Activated gamma-delta T cell treated with Interleukin-2 at 50 U/mL for 16 hours (primary cell): Measurements from ENCODE around the gene ATXN1L.
"Not testable (repeated sequence)": the region's sequence is repeated elsewhere in the genome, so short reads cannot be mapped to it uniquely, and the experiment has no call there.

ENCODE experiments used
- DNase-seq: peaks from one replicate; pipeline ENCODE4 v3.0.0-alpha.2; 2020

The ATXN1L gene

DNA sequence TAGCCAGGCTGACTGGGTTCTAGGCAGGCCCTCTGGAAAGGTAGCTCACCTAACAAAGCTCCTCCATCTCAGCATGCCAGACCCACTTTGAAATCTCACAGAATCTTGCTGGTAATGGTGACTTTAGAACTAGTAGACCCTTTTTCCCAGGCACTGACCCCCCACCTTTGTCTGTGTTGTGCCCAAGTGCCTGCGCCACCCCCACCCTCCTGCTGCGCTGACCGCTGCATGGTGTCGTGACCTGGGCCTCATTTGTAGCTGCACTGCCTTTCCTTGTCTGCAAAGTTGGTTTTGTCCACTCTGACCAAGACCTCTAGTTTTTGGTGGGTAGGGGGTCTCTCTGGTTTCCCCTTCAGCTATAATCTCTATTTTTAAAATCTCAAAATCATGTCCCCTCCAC is 6.8 kb downstream of the ATXN1L start:
- DNase-seq = no peak

DNA sequence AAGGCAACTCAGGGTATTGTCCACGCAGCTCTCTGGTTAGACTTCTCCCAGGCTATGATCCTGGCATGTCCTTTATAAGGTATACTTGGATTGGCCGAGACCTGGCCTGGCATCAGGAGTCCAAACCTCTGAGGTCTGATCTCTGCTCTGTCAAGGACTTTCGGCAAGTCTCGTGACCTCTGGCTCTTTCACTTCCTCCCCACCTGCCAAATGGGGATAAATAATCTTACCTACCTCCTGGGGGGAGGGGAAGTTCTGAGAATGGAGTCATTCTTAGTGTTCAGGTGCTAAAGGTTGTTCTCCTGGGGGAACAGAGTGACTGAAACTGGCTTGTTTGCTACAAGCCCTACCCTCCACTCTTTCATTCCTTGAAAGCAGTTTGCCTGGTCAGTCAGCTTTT is 7.6 kb downstream of the ATXN1L start:
- DNase-seq = no peak

DNA sequence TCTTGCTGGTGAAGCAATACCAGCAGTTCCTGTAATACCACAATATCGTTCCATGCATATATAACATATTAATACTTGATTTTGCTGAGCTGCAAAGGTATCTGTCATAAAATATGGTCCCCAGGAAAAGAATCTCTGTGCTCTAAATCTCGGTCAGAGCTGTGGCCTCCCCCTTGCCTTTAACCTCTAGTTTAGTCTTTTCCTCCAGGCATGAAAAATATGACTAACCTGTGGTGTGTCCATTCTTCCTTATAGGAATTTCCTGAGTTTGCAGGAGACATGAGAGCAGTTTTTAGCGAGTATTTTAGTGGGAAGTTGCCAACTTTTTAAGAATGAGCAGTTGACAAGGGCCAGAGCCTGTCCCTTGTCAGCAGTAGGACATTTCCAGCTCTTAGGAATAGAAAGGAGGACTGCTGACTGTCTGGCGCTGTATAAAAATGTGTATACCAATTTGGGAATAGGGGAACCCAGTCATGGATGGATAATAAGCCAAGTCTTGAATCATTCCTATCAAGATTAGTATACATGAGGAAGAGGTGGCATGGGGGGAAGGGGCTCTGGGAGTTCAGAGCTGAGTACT is 8.7 kb downstream of the ATXN1L start:
- DNase-seq = no peak

DNA sequence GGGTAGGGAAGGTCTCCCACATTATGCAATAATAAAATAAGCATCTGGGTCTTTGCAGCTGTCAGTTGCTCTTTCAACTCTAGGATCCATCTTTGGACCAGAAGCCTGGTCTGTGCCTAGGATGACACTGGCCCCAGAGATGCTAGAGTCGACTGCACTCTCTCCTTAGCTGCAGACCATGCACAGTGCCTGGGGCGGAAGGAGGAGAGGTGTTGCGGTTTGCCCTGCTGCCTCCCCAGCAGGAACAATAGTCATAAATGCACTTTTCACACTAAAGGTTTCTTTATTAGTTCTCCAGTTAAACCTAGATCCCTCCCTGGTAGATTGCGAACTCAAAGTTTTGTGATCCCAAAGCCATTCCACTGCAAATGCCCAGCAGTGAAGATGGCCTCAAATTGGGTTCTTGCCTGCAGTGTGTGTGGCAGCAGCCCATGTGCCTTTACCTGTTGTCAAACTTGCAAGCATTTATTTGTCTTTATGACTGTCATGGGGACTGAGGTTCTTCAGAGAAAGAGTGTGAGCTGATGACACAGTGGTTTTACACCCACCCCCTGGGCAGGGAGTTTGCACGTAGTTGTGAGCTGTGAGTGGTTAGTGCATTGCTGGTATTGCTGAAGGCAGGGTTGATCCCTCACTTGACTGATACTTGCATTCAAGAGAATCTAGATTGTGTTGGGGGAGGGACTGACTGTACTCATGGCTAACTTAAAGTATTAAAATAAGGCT is 10.3 kb downstream of the ATXN1L start:
- DNase-seq = no peak

DNA sequence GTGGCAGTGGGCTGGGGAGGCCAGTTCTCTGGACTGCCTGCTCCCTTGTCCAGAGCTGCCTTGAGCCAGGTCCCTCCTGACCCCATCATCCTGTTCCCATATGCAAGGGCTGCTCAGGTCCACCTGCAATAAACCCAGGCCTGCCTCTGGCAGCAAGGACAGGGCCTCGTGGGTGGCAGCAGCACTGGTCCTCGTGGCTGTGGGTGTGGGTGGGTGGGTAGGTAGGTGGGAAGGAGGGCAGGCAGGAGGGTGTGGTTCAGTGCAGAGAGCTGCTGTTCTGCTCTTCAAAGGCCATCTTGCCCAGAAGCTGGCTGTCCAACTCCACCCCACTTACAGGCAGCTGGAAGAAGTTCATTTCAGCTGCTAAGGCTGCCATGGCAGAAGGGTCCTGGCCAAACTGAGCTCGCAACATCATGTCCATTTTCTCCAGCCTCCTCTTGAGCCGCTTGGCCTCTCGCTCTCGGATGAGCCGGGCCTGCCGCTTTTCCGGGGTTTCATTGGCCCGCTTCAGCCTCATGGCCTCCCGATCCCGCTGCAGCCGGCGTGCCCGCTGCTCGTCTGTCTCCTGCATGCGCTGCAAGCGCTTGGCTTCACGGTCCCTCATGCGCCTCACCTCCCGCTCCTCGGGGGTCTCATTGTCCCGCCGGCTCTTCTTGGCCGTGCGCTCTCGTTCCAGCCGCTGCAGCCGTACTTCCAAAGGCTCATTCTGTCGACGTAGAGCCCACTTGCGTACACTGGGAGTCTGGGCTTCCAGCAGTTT is 14.2 kb downstream of the ATXN1L start:
- DNase-seq = no peak

DNA sequence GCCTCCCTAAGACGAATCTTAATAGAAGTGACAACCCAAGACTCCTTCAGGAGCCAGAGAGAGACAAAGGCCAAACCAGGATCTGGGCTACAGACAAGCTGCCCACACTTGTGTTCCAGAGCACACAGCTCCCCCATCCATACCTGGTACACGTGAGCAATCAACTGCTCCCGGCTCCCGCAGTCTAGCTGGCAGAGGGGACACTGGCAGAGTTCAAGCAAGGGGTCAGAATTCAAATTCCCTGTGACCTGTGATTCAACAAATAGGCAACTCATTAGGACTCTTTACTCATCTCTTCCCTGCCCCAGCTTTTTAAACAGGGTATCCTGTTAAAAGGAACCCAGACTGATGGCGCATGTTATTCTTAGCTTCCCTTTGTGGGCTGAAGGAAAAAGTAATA is 18.2 kb downstream of the ATXN1L start:
- DNase-seq = no peak

DNA sequence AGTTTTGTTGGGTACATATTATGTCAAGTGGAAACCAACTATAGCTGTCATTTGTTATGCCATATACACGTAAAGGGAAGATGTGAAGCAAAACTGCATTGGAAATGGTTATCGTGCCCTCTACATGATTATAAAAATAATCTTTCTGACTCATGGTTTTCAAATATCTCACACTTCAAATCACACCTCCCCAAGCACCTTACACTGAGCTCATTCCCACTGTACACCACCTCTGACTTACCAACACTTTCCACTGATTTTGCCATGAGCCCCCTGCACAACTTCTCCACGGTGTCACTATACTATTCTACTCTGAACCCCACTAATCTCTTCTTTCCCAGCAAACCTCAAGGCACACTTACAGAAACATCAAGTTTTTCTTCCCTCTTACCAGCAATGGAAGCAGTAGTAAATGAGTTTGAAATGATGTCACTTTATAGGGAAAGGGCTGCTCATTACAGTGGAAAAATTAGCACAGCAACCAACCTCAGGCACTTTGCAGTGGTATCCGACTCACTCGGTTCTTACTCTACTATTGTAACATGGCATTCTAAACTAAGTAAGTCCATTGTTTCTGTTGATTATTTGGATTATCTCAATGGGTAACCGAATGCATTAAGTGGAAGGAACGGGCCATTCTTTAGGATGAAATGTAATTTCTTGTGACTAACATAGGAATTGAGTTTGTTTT is 19.5 kb downstream of the ATXN1L start:
- no peak for DNase-seq

DNA sequence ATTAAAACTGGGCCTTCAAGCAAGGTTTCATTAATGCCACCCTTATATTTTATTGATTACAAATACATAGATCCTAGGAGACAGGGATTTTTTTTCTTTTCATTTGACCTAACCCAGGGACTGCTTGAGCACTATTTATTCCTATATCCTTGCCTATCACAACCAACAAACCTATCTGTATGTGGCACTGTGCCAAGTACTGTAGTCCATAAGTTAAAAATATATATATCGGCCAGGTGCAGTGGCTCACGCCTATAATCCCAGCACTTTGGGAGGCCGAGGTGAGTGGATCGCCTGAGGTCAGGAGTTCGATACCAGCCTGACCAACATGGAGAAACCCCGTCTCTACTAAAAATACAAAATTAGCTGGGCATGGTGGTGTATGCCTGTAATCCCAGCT is 21.4 kb downstream of the ATXN1L start:
- DNase-seq = not testable (repeated sequence)

DNA sequence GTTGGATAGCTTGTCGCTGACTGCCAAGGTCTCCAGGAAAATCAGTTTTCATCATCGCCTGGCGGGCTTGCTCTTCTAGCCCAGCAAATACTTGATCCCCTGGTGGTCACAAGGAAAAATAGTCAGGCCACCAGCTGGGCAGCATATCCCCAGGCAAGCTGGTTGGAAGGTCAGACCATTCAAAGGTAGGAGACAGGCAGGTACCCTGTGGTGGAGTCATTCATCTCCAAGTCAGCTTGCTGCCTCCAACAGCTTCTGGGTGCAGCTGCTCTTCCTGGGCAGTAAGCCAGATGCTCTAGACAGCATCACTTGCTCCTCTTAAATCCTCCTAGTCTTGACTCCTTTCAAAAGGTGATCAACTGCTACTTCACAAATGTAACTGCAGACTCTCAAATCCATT is 22.2 kb downstream of the ATXN1L start:
- DNase-seq = no peak

DNA sequence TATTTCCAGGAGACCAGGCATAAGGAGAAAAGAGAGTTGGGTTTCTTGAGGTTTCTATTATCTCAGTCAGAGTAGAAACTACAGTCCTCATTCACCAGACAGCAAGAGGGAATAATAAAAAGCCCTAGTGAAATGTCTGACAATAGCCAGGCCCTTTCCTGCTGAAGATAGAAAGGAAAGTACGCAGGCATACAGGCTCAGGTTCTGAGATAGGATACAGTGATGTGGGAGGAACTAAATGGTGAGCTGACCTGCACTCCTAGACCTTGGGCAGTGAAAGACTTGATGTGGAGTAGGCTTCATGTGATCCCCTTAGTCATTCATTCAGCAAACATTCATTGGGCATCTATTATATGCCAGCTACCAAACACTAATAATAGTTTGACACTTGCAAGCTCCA is 23.3 kb downstream of the ATXN1L start:
- DNase-seq = no peak

DNA sequence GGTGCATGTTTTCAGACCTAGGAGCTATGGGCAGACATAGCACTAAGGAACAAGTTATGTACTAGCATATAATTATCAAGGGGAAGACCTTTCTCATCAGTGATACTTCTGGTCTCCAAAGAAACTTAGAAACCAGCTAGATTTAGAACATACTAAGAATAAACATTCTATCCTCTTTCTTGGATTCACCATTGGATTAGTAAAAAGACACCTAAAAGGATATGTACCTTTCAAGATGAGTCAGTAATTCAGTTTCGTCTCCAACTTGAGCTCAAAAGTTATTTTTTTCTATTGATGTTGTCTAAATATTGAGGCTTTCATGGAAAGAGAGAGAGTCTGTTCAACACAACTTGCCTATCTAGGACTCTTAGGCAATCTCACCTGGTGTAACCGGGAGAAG is 25.0 kb downstream of the ATXN1L start:
- DNase-seq = no peak

DNA sequence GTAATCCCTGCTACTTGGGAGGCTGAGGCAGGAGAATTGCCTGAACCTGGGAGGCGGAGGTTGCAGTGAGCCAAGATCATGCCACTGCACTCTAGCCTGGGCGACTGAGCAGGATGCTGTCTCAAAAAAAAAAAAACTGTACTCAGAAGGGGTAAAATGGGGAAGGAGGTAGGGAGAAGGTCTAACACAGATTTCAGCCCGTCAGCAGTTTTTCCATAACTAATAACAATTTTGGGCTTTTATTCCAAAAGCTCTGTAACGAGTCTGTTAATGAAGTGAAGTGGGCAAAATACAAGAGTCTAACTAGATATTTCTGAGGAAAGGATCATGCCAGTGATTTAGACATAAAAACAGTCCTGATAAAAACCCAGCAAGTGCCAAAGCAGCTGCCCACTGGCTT is 27.4 kb downstream of the ATXN1L start:
- no peak for DNase-seq

DNA sequence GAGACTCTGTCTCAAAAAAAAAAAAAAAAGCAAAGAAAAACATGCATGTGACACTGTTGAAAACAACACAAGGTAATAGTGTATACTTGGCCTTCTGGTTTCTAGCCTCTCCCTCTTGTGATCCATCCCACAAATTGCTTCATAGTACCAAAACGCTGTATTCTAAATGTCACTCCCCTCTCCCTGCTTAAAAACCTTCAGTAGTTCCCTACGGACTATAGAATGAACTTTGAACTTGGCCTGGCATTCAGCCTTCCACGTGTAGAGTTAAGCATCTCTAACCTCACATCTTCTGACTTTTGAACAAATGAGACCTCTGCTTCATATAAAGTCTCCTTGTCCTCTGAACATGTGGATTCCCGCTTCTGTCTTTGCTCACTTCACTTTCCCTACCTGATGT is 33.1 kb downstream of the ATXN1L start:
- no peak for DNase-seq

DNA sequence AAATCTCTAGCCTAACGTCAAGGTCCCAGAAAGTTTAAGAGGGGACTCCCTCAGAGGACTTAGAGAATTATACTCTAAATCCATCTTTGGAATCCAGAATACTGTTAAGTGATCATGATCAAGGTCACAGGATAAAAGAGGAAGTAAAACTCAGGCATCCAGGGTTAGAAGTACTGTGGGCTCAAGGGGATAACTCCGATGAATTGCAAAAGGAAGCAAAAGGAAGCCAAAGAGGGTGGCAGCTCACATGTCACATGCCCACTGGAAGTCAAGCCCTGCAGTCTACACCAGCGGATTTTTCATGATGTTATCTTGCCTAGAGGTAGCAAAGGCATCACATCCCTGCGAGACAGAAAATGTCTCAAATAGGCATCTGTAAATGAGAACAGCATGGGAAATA is 34.4 kb downstream of the ATXN1L start:
- no peak for DNase-seq

DNA sequence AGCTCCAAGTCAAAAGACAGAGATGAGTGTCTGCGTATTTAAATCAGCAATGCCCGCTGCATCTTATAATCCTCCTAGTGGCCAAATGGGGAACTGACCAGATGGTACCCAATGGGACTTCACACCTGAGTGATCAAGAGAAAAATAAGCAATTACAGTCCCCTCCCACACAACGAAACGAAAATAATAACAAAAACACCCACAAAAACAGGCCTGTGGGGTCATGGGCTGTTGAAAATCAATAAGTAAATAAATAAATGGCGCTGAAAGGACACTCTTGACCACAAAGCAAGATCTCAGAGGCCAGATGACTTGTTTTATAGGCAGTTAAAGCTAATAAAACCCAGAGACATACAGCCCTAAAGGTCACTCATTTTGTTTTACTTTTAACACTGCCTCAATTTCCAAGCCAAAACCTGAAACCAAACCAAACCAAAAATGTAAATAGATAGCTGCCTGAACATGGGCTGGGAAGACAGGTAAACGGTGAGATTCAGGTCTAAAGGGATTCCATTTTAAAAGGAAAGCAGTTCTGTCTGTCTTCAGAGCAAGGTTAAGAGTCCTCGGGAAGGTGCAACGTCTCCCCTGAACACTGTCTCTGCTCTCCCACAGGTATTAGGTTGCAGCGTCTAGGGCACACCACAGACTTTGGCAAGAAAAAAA is 36.9 kb downstream of the ATXN1L start:
- peak; percentile 80 for DNase-seq

DNA sequence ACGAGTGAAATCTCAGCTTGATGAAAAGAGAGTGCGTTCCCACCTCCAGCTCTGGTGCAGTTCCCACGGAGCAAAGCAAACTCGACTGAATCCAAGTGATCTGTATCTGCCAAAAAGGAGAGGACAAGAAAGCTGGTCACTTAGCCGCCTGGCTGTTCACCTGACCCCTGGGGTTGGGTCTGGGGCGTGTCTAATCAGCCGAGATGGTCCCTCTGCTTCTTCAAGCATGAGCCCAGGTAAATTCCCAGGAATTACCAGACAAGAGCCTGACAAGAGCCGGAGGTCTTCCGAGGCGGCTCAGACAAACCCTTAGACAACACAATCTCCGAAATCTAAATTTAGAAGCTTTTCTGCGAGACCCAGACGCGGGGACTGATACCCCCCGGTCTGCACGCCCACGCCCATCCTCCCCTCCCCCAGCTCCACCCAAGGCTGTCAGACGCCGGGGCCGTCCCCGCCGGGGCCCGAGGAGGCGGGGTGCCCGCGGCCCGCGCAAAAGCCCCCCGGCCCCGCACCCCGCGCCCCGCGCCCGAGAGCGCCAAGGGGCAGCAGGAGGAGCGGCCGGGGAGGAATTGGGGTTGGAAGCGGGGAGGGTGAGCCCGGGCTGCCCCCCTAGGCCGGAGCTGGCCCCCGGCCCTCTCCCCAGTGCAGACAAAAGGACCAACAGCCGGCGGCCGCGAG is 37.5 kb downstream of the ATXN1L start:
- DNase-seq = peak; percentile 42

DNA sequence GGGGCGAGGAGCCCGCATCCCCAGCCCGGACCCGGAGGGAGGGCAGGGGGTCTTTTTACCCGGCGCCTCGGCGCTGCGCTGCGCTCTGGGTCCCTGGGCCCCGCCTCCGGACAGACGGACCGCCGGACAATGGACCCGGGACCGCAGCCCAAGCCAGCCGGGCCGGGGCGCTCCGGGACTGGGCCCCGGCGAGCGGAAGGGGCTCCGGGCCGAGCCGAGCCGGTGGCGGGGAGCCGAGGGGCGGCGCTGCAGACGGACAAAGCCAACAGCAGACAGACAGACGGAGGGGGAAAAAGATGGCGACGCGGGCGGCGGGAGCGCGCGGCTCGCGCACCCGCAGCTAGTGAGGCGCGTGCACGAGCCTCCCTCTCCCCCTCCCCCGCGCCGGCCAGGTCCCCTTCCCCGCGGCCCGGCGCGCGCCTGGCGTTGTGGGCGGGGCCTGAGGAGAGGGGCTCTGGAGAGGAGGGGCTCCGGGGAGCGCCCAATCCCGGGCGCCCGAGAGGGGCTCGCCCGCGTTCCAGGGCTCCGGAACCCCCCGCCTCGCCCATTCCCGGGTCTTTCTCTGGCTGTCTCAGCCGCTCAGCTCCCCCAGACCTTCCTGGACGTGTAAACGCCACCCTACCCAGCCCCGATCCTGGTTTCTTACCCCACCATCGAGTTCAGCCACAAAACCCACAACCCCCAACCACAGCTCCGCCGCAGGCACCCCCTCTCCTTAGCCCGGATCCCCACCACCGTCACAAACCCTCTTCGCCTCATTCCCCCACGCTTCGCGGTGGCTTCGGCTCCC is 38.3 kb downstream of the ATXN1L start, which contains the start of gene ZNF821:
TSS of gene ZNF821 (minus strand) at position 334 of the 790 bp plus-strand sequence. CDS start 4,236 bp downstream, outside the sequence.
- peak; percentile 67 for DNase-seq

DNA sequence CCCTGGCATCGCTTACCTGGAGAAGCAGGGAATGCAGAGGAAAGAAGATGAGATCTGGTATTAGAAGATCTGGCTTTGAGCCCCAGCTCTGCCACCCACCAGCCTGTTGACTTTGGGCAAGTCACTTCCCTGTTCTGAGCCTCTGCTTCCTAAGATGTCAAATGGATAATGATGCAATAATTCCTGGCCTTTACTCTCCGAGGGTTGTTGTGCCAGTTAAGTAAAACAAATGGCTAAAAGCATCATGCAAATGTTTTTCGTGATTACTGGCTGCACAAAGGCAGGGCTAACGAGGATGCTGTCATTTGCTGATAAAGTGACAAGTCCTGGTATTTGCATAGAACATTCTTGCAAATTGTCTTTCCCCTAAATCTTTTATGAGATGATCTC is 39.5 kb downstream of the ATXN1L start:
- no peak for DNase-seq

DNA sequence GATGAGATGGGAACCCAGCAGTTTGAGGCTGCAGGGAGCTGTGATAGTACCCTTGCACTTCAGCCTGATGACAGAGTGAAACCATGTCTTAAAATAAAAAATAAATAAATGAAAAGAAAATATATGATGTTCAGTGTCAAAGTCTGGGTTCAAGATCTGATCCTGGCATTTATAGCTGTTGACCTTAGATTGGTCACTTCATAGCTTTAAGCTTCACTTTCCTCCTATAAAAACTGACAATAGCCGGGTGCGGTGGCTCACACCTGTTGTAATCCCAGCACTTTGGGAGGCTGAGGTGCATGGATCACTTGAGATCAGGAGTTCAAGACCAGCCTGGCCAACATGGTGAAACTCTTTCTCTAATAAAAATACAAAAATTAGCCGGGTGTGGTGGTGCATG is 43.4 kb downstream of the ATXN1L start:
- no peak for DNase-seq

DNA sequence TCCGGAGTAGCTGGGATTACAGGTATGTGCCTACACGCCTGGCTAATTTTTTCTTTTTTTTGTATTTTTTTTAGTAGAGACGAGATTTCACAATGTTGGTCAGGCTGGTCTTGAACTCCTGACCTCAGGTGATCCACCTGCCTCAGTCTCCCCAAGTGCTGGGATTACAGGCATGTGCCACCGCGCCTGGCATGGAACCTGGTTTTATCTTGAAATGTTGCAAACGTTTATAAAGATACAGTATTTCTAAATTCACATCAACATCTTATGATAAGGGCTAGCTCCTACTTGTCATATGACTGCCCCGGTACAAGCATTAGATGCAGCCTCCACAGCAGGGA is 48.1 kb downstream of the ATXN1L start:
- no peak for DNase-seq

DNA sequence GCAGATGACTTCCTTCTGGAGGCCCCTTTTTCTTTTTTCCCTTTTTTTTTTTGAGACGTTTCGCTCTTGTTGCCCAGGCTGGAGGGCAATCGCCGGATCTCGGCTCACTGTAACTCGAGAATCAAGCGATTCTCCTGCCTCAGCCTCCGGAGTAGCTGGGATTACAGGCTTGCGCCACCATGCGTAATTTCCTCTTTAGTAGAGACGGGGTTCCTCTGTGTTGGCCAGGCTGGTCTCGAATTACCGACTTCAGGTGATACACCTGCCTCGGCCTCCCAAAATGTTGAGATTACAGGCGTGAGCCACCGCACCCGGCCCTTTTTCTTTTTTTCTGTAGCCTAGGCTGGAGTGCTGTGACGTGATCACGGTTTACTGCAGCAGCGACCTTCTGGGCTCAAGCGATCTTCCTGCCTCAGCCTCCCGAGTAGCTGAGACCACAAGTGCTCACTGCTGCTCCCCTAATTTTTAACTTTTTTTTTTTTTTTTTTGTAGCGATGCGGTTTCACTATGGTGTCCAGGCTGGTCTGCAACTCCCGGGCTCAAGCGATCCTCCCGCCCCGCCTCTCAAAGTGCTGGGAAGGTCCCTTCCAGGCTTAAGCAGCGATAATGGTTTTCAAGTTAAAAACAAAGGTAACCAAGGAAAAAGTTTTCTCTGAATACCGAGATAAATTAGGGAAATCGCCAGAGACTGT is 48.6 kb downstream of the ATXN1L start:
- peak; percentile 25 for DNase-seq
